GM12875 (cell line): ENCODE measurements around the gene NSD2.

Source experiments
- H3K4me3 ChIP-seq: one replicate; pipeline ENCODE4 v1.5.1; 2011; ENCODE audit warnings: low read depth, low read length, control low read depth
- CTCF ChIP-seq: IDR thresholded peaks from 2 replicates; pipeline ENCODE4 v1.5.1; 2011; ENCODE audit warnings: low read depth, mild to moderate bottlenecking, control low read depth, inconsistent platforms, low read length, moderate library complexity, borderline replicate concordance; ENCODE audit not compliant: insufficient read depth

NSD2 gene

DNA sequence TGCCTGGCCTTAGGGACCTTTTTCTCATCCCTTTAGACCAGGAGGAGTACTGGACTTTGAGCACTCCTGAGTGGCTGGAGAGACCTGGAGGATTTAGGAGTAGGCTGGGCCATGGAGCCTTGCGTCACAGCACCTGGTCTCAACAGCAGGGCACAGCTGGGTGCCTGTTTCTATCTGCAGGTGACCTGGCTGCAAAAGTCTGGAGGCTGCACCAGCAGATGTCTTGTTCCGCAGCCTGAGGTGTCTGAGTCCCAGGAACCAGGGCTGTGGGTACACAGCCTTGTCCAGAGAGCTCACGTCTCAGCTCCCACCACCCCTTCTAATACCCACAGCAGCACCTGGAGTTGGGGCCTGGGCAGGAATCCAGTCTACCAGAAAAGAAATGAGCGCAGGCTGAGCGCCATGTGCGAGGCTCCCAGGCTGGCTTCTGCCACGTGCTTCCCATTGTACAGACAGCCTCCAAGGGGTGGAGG is 5.0 kb upstream of the NSD2 start:
- no peak for TF ChIP-seq CTCF
- H3K4me3 ChIP-seq = no peak overlapping the region

GRCh38 chr4:1868293-1868692 is 2.9 kb upstream of the NSD2 start:
- H3K4me3 ChIP-seq = no peak overlapping the region
- no peak for TF ChIP-seq CTCF

GRCh38 chr4:1868912-1869311 is 2.3 kb upstream of the NSD2 start:
- no peak overlapping the region for H3K4me3 ChIP-seq
- TF ChIP-seq CTCF = no peak

DNA sequence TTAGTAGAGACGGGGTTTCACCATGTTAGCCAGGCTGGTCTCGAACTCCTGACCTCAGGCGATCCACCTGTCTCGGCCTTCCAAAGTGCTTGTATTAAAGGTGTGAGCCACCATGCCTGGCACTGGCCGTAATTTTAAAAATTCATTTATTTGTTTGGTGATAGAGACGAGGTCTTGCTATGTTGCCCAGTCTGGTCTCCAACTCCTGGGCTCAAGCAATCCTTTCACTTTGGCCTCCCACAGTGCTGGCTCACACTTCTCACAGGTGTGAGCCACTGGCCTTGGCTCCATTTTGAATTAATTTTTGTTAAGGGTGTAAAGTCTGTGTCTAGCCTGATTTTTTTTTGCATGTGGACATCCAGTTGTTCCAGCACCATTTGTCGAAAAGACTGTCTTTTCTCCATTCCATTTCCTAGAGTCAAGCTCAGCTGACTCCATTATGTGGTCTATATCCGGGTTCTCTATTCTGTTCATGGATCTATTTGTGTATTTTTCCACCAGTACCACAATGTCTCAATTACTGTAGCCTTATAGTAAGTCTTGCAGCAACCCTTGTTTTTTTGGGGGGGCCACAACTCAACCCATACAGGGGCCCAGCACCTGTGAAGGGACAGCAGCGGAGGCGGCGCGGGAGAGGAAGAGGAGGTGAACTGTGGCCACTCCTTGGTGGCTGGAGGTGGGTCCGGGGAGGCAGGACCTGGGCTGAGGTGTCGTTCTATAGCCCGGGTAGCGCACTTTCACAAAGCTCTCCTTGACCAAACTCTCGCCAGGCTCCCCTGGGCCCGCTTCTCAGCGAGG is 1.5 kb upstream of the NSD2 start:
- H3K4me3 ChIP-seq = peak overlapping the region; percentile 78
- no peak for TF ChIP-seq CTCF

GRCh38 chr4:1870328-1870577 is 940 bp upstream of the NSD2 start:
- no peak for TF ChIP-seq CTCF
- peak overlapping the region; percentile 78 for H3K4me3 ChIP-seq

GRCh38 chr4:1871471-1872021 is 353 bp downstream of the NSD2 start:
- no peak for TF ChIP-seq CTCF
- peak overlapping the region; percentile 57 for H3K4me3 ChIP-seq

- peak overlapping the region; percentile 57 for H3K4me3 ChIP-seq
- TF ChIP-seq CTCF = no peak
Observed at GRCh38 chr4:1872870-1873269, 1.7 kb downstream of the NSD2 start.
